ENCODE data around the gene FUOM. TPM values are rescaled to one million over a fixed set of nuclear protein-coding genes. Genes with fewer than 3 reads are reported as not detected.

FUOM gene
- total RNA-seq, 1 donor from 2014 or later = 38.5 TPM

- Histone ChIP-seq H3K4me3 (peak overlapping the region in 1 of 2 donors; percentile 81), H3K27me3 (no peaks in the 10 kb centered on the region), H3K4me1 (peaks cover 6 to 12% of the 10 kb centered on the region in 2 donors), H3K9me3 (no peaks in the 10 kb centered on the region), H3K27ac (peak overlapping the region; percentile 46), H3K36me3 (peaks cover 3 to 12% of the 10 kb centered on the region in 2 donors)
- no peak for DNase-seq (ENCODE audit: low spot score in 2 of 2)
- TF ChIP-seq CTCF (IDR thresholded peaks at IDR 0.05) = no peak
- intact Hi-C loops (cut with DNase I) = loop anchor here (1.0 kb wide), 1 partner anchor 15 kb away; the partner anchor contains the start of gene ECHS1
Observed at GRCh38 chr10:133358162-133358924, 524 bp upstream of the FUOM start.

- Histone ChIP-seq H3K27ac (no peak overlapping the region), H3K4me3 (peak overlapping the region; percentile 72 to 81), H3K36me3 (no peaks in the 10 kb centered on the region), H3K27me3 (no peaks in the 10 kb centered on the region), H3K4me1 (peaks cover 6 to 12% of the 10 kb centered on the region in 2 donors), H3K9me3 (no peaks in the 10 kb centered on the region)
- intact Hi-C loops (cut with DNase I) = no loop called here
- DNase-seq (ENCODE audit: low spot score in 2 of 2) = no peak
- no peak for TF ChIP-seq CTCF (IDR thresholded peaks at IDR 0.05)
Observed at GRCh38 chr10:133356549-133357284, 1.1 kb downstream of the FUOM start.

- H3K9me3 ChIP-seq = no peaks in the 10 kb centered on the region
- no peaks in the 10 kb centered on the region for H3K36me3 ChIP-seq
- no peak overlapping the region for H3K4me3 ChIP-seq
- TF ChIP-seq CTCF (IDR thresholded peaks at IDR 0.05) = no peak
- H3K27ac ChIP-seq = no peak overlapping the region
- H3K4me1 ChIP-seq = peaks cover 6 to 12% of the 10 kb centered on the region in 2 donors
- no peaks in the 10 kb centered on the region for H3K27me3 ChIP-seq
- no peak for DNase-seq (ENCODE audit: low spot score in 2 of 2)
- intact Hi-C loops (cut with DNase I) = no loop called here
Observed at GRCh38 chr10:133355991-133356390, 1.8 kb downstream of the FUOM start.

GRCh38 chr10:133355266-133355665 lies 2.6 kb downstream of the FUOM start:
- DNase-seq (ENCODE audit: low spot score in 2 of 2) = no peak
- H3K27ac ChIP-seq = no peak overlapping the region
- no peaks in the 10 kb centered on the region for H3K27me3 ChIP-seq
- intact Hi-C loops (cut with DNase I) = no loop called here
- no peaks in the 10 kb centered on the region for H3K9me3 ChIP-seq
- H3K4me3 ChIP-seq = no peak overlapping the region
- H3K36me3 ChIP-seq = no peaks in the 10 kb centered on the region
- no peak for TF ChIP-seq CTCF (IDR thresholded peaks at IDR 0.05)
- peaks cover 6 to 12% of the 10 kb centered on the region in 2 donors for H3K4me1 ChIP-seq

- H3K27me3 ChIP-seq = no peaks in the 10 kb centered on the region
Observed at GRCh38 chr10:133354672-133355240, 3.1 kb downstream of the FUOM start.

More at GRCh38 chr10:133354672-133355240, 3.1 kb downstream of the FUOM start:
- no peak overlapping the region for H3K27ac ChIP-seq
- peaks cover 6 to 12% of the 10 kb centered on the region in 2 donors for H3K4me1 ChIP-seq
- no peak for DNase-seq (ENCODE audit: low spot score in 2 of 2)
- H3K4me3 ChIP-seq = no peak overlapping the region
- intact Hi-C loops (cut with DNase I) = no loop called here
- no peaks in the 10 kb centered on the region for H3K36me3 ChIP-seq
- no peaks in the 10 kb centered on the region for H3K9me3 ChIP-seq
- no peak for TF ChIP-seq CTCF (IDR thresholded peaks at IDR 0.05)
